Measurements from ENCODE around the gene C3orf80.

DNA sequence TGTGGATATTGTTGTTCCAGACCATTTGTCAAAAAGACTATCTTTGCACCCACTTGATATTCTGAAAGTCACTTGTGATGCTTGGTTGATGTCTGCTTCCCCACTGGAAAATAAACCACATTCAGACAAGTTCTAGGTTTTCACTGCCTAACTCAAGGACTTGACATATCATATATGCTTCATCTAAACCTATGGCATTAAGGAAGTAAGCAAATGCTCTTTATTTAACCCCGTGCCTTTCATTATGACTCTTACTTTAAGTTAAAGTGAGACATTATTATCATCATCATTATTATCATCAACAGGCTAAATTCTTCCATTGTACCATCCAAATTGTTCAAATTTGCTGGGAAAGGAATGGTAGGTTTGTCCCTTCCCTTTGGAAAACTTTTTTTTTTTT, 30.8 kb upstream of the C3orf80 start:
- TF ChIP-seq, protein P1, sequence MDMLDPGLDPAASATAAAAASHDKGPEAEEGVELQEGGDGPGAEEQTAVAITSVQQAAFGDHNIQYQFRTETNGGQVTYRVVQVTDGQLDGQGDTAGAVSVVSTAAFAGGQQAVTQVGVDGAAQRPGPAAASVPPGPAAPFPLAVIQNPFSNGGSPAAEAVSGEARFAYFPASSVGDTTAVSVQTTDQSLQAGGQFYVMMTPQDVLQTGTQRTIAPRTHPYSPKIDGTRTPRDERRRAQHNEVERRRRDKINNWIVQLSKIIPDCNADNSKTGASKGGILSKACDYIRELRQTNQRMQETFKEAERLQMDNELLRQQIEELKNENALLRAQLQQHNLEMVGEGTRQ (IDR thresholded peaks at IDR 0.05): no peak
- no peak for TF ChIP-seq POLR2A (IDR thresholded peaks at IDR 0.05; ENCODE audit: low read length)
- TF ChIP-seq, protein P2, sequence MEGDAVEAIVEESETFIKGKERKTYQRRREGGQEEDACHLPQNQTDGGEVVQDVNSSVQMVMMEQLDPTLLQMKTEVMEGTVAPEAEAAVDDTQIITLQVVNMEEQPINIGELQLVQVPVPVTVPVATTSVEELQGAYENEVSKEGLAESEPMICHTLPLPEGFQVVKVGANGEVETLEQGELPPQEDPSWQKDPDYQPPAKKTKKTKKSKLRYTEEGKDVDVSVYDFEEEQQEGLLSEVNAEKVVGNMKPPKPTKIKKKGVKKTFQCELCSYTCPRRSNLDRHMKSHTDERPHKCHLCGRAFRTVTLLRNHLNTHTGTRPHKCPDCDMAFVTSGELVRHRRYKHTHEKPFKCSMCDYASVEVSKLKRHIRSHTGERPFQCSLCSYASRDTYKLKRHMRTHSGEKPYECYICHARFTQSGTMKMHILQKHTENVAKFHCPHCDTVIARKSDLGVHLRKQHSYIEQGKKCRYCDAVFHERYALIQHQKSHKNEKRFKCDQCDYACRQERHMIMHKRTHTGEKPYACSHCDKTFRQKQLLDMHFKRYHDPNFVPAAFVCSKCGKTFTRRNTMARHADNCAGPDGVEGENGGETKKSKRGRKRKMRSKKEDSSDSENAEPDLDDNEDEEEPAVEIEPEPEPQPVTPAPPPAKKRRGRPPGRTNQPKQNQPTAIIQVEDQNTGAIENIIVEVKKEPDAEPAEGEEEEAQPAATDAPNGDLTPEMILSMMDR (IDR thresholded peaks at IDR 0.05): no peak
- TF ChIP-seq, protein P3, sequence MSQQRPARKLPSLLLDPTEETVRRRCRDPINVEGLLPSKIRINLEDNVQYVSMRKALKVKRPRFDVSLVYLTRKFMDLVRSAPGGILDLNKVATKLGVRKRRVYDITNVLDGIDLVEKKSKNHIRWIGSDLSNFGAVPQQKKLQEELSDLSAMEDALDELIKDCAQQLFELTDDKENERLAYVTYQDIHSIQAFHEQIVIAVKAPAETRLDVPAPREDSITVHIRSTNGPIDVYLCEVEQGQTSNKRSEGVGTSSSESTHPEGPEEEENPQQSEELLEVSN (IDR thresholded peaks at IDR 0.05; ENCODE audit: borderline replicate concordance, low read depth): no peak
- no peak for TF ChIP-seq CHD2 (IDR thresholded peaks at IDR 0.05; ENCODE audit: low read length, partially characterized antibody)
- TF ChIP-seq, protein P4, sequence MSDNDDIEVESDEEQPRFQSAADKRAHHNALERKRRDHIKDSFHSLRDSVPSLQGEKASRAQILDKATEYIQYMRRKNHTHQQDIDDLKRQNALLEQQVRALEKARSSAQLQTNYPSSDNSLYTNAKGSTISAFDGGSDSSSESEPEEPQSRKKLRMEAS (IDR thresholded peaks at IDR 0.05): no peak
- TF ChIP-seq POLR2AphosphoS2 (conservative IDR thresholded peaks at IDR 0.05; ENCODE audit: low read length): no peak
- no peak for TF ChIP-seq SREBF2 (IDR thresholded peaks at IDR 0.05)
- TF ChIP-seq, protein P5, sequence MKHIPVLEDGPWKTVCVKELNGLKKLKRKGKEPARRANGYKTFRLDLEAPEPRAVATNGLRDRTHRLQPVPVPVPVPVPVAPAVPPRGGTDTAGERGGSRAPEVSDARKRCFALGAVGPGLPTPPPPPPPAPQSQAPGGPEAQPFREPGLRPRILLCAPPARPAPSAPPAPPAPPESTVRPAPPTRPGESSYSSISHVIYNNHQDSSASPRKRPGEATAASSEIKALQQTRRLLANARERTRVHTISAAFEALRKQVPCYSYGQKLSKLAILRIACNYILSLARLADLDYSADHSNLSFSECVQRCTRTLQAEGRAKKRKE (CRISPR knock-in tag; IDR thresholded peaks at IDR 0.05; ENCODE audit: low read depth): no peak
- no peak for TF ChIP-seq EP300 (IDR thresholded peaks at IDR 0.05)

All from A549 (cell line).